ENCODE measurements around the gene C6orf132.

- TF ChIP-seq CTCF (IDR thresholded peaks at IDR 0.05; ENCODE audit: low read depth, low read length, poor library complexity, severe bottlenecking) (no peak), EZH2phosphoT487 (IDR thresholded peaks at IDR 0.05; ENCODE audit: borderline replicate concordance, low read length) (no peak)
Observed at GRCh38 chr6:42185597-42185996, 43.2 kb upstream of the C6orf132 start.

Measured in DOHH2 (cell line).